BJ (cell line): ENCODE results near the gene GNRH2. TPM values are rescaled to one million over a fixed set of nuclear protein-coding genes. Genes with fewer than 3 reads are reported as not detected.

Experiments used
- CTCF ChIA-PET: fragments of 350-600 bp; formaldehyde crosslinking; extraction: SDS; loops from one replicate; lab custom pipeline; 2021; ENCODE audit warnings: antibody characterized with exemption, inconsistent platforms; lab: Yijun Ruan, JAX
- POLR2A ChIA-PET: fragments of 300-600 bp; sonication (Branson Sonifier 250); formaldehyde crosslinking; extraction: SDS; loops from one replicate; lab custom pipeline; 2021; ENCODE audit warnings: antibody characterized with exemption; lab: Charles Lee
- DNase-seq: peaks from one replicate; pipeline ENCODE4 v3.0.0-alpha.2; 2011; ENCODE audit warnings: low read depth
- H3K27me3 ChIP-seq: 2 replicates; pipeline ENCODE4 v1.6.0; 2011; ENCODE audit warnings: low read length; ENCODE audit not compliant: control insufficient read depth, insufficient read depth
- H3K36me3 ChIP-seq: 2 replicates; pipeline ENCODE4 v1.5.1; 2011; ENCODE audit warnings: low read length; ENCODE audit not compliant: control insufficient read depth, insufficient read depth
- H3K4me3 ChIP-seq: 2 replicates; pipeline ENCODE4 v1.5.1; 2011; ENCODE audit warnings: low read depth, mild to moderate bottlenecking, control low read depth, low read length
- CTCF ChIP-seq: IDR thresholded peaks from 2 replicates; pipeline ENCODE4 v1.5.1; 2011; ENCODE audit warnings: low read depth, mild to moderate bottlenecking, control low read depth, inconsistent platforms, low read length, moderate library complexity; ENCODE audit not compliant: insufficient read depth
- polyA plus RNA-seq: library from polyadenylated mRNA; depleted of rRNA; stranded (reverse); fragments of >200 nt; gene quantifications from 2 replicates; pipeline ENCODE4 v1.2.3, GENCODE V29; 2011

GNRH2 gene
- polyA plus RNA-seq, 1 experiment: not detected

DNA sequence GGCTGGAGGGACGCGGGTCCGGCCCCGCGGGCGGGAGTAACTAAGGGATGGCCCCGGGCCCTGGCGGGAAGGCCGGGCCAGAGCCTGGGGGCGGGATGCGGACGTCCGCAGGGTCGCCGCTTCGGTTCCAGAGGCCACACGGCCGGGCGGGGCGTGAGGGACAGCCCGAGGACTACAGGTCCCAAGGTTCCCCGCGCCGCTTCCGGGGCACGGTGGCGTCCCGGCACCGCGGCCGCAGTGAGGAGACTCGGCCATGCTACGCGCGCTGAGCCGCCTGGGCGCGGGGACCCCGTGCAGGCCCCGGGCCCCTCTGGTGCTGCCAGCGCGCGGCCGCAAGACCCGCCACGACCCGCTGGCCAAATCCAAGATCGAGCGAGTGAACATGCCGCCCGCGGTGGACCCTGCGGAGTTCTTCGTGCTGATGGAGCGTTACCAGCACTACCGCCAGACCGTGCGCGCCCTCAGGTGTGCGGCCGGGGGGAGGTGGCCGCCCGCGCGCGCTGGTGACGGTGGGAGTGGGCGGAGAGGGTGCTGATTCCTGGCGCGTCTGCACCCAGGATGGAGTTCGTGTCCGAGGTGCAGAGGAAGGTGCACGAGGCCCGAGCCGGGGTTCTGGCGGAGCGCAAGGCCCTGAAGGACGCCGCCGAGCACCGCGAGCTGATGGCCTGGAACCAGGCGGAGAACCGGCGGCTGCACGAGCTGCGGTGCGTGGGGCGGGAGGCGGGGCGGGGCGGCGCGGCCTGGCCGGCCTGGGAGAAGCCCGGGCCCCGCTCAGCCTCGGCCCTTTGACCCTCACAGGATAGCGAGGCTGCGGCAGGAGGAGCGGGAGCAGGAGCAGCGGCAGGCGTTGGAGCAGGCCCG is 2.6 kb downstream of the GNRH2 start, which contains the start of gene MRPS26:
MRPS26 (plus strand) TSS at position 237 of the 861 bp plus-strand sequence; CDS start at position 254, 17 bp downstream.
- no peak for TF ChIP-seq CTCF
- POLR2A ChIA-PET: no interaction called here
- Histone ChIP-seq H3K27me3 (no peaks in the 10 kb centered on the region), H3K4me3 (peak within 1 kb of the TSS; percentile 87), H3K36me3 (peaks cover 7% of the 10 kb centered on the region)
- peak; percentile 42 for DNase-seq
- CTCF ChIA-PET: interaction anchor here (0.6 to 1.2 kb wide), 4 partner anchors 27 to 270 kb away, joined by 3 read pairs; no protein-coding TSS in a partner anchor

DNA sequence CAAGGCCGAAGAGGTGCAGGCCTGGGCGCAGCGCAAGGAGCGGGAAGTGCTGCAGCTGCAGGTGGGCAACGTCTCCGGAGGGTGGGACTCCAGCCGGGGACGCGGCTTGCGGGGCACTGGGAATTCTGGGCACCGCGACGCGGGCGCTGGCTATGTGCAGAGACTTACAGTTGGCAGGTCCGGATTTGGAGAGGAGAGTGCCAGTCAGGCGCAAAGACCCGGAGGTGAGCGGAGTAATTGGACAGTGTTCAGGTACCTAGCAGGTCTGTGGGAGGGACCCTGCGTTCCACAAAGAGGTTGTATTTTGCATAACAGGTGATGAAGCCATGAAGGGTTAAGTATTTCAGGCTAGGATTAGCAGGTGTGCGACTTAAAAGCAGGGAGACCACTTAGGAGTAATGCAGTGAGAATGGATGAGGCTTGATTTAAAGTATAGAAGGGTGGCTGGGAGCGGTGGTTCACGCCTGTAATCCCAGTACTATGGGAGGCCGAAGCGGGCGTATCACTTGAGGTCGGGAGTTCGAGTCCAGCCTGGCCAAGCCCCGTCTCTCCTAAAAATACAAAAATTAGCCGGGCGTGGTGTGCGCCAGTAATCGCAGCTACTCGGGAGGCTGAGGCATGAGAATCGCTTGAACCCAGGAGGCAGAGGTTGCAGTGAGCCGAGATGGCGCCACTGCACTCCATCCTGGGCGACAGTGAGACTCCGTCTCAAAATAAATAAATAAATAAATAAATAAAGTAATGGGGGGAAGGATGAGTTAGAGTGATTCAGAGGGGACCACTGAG is 3.4 kb downstream of the GNRH2 start:
- Histone ChIP-seq H3K27me3 (no peaks in the 10 kb centered on the region), H3K36me3 (peaks cover 7% of the 10 kb centered on the region), H3K4me3 (peak overlapping the region; percentile 87)
- no peak for DNase-seq
- TF ChIP-seq CTCF: no peak
- ChIA-PET POLR2A (no interaction called here), CTCF (interaction anchor here (1.2 kb wide), 1 partner anchor 47 kb away, joined by 3 read pairs; no protein-coding TSS in a partner anchor)

DNA sequence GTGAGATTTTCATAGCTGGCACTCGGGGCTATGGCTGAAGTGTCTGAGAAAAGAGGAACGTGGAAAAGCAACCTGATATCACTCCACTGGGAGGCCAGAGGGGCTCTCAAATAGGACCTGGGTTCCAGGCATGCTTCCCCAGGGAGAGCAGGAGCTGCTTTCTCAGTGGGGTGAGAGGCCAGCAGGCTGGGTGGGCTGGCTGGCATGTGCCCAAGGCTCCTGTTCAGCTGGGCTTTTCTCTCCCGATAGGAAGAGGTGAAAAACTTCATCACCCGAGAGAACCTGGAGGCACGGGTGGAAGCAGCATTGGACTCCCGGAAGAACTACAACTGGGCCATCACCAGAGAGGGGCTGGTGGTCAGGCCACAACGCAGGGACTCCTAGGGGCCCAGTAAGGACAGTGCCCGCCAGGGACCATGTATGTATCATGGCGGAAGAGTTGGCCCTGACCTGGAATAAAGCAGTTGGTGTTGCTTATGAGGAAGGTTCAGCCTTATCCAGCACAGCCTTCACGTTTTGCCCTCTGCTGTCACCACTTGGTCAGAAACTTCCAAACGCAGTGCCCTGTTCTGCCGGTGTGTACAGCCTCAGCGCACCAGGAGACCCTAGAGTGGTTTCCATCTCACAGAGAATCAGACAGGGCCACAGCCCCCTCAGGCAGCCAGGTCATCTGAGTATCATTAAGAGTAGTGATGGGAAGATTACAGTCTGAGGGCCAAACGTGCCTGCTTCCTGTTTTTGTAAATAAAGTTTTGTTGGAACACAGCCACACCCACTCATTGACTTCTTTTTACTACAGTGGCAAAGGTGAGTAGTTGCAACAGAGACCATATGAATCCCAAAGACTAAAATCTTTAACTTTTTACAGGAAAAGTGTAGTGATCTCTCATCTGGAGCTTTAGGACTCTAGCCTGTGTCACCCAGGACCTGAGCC is 4.3 kb downstream of the GNRH2 start:
- POLR2A ChIA-PET: no interaction called here
- DNase-seq: no peak

GRCh38 chr20:3051385-3052019 is 8.1 kb downstream of the GNRH2 start:
- no peak for DNase-seq
- Histone ChIP-seq H3K27me3 (no peaks in the 10 kb centered on the region), H3K36me3 (peaks cover 7% of the 10 kb centered on the region), H3K4me3 (no peak overlapping the region)
- CTCF ChIA-PET: no interaction called here
- no peak for TF ChIP-seq CTCF
- POLR2A ChIA-PET: no interaction called here

More for the DNA sequence above, 4.3 kb downstream of the GNRH2 start:
- Histone ChIP-seq H3K36me3 (peaks cover 7% of the 10 kb centered on the region), H3K4me3 (no peak overlapping the region), H3K27me3 (no peaks in the 10 kb centered on the region)
- TF ChIP-seq CTCF: no peak
- CTCF ChIA-PET: no interaction called here
